Left lobe of liver (tissue), 2 donors: ENCODE results near the gene FRG2B. TPM values are rescaled to one million over a fixed set of nuclear protein-coding genes. Genes with fewer than 3 reads are reported as not detected.
"Not testable (repeated sequence)": the region's sequence is repeated elsewhere in the genome, so short reads cannot be mapped to it uniquely, and the experiment has no call there.

Experiments used
- ATAC-seq: fragments of 200-7000 bp; cut with Tn5 transposase; one replicate; pipeline ENCODE4 v1.9.1; 2020; ENCODE audit warnings: mild to moderate bottlenecking, moderate library complexity
- DNase-seq: peaks from one replicate; pipeline ENCODE4 v3.0.0-alpha.2; 2020; ENCODE audit warnings: low spot score
- total RNA-seq: library from RNA; stranded (reverse); gene quantifications from one replicate; pipeline ENCODE4 v1.2.1, GENCODE V29; 2021
- donor health status: DM: no; HTN: no; CAD: no; lungs with moderate emphysema.
- donor health status: DM: no; HTN: yes; CAD: no.

Gene FRG2B
- total RNA-seq = not detected

- ATAC-seq = not testable (repeated sequence)
These were observed at the start of gene FRG2B for GRCh38 chr10:133626695-133627094. FRG2B (minus strand) TSS chr10:133626795; CDS start chr10:133626742, 53 bp downstream.

DNA sequence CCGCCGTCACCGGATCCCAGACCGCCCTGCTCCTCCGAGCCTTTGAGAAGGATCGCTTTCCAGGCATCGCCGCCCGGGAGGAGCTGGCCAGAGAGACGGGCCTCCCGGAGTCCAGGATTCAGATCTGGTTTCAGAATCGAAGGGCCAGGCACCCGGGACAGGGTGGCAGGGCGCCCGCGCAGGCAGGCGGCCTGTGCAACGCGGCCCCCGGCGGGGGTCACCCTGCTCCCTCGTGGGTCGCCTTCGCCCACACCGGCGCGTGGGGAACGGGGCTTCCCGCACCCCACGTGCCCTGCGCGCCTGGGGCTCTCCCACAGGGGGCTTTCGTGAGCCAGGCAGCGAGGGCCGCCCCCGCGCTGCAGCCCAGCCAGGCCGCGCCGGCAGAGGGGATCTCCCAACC lies 40.9 kb upstream of the FRG2B start:
- ATAC-seq = peak; percentile 52
- not testable (repeated sequence) for DNase-seq

More at GRCh38 chr10:133626695-133627094, at the start of gene FRG2B:
- not testable (repeated sequence) for DNase-seq

- ATAC-seq, DNase-seq: not testable (repeated sequence)
These were observed 37.1 kb upstream of the FRG2B start for GRCh38 chr10:133663544-133664160.

GRCh38 chr10:133661122-133661521 lies 34.5 kb upstream of the FRG2B start:
- not testable (repeated sequence) for ATAC-seq, DNase-seq

- not testable (repeated sequence) for DNase-seq, ATAC-seq
These were observed 33.9 kb upstream of the FRG2B start for GRCh38 chr10:133660516-133660915.

- not testable (repeated sequence) for DNase-seq, ATAC-seq
These were observed 30.7 kb upstream of the FRG2B start for GRCh38 chr10:133657276-133657675.

- DNase-seq = peak; percentile 60
These were observed 22.4 kb upstream of the FRG2B start for GRCh38 chr10:133648872-133649455.

GRCh38 chr10:133647075-133647748 lies 20.6 kb upstream of the FRG2B start:
- ATAC-seq = peak; percentile 89
- DNase-seq = not testable (repeated sequence)

More at GRCh38 chr10:133648872-133649455, 22.4 kb upstream of the FRG2B start:
- ATAC-seq = not testable (repeated sequence)

- not testable (repeated sequence) for ATAC-seq, DNase-seq
These were observed 11.2 kb upstream of the FRG2B start for GRCh38 chr10:133637846-133638235.

DNA sequence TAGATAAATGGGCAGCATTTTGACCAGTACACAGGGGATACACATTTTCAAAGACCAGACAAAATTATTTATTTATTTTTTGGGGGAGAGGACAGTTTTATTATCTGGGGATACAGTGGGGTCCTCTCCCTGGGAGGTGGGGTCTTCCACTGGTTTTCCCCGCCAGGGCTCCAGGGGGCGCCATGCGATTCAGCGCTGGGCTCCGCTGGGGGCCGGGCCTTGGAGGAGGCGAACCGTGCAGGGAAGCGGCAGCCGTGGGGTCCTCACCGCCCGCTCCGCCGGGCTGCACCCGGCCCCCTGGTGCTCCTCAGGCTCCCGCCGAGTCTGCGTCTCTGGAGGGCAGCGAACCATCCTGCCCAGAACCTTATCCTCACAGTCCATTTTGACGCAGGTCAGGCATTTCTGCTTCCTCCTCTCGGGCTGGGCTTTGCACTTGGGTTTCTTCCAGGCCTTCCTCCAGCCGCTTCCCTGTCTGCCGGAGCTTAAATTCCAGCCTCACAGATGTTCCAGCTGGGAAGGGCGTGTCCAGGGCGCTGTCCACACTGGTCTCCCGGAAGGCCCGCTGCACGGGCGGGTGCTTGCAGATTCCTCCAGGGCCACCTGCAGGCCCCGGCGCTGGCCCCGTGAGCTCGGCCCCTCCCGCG lies 10.7 kb upstream of the FRG2B start:
- not testable (repeated sequence) for ATAC-seq, DNase-seq

GRCh38 chr10:133630723-133631249 lies 4.2 kb upstream of the FRG2B start:
- DNase-seq, ATAC-seq: not testable (repeated sequence)

DNA sequence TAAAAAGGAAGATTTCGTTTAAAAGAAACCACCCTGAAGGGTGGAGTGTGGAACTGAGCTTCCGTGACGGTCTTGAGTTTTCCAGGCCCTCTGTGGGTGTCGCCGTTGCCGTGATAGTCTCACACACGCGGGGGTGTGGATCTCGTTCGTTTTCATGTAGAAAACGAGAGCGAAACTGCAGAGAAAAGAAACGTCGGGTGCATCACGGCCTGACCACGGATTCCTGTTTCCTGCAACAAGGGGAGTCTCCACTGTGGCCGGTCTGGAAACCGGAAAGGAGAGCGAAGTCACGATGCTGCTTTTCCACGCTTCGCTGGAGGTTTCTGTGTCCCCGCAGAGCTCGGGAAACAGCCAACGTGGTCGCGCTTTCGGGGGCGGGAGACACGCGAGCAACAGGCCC lies 4.1 kb downstream of the FRG2B start:
- ATAC-seq, DNase-seq: not testable (repeated sequence)

DNA sequence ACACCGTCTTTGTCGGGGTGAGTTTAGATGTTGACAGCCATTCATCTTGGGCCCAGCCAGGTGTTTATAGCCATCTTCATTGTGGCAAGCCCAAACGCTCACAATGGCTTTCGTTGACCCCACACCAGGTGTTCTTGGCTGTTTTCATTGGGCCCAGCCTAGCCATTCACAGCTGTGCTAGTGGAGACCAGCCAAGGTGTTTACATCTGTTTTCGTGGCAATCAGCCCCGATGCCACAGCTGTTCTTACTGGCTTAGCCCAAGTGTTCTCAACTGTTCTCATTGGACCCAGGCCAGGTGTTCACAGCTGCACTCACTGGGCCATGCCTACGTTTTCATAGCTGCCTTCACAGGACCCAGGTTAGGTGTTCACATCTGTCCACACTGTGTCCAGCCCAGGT lies 7.7 kb downstream of the FRG2B start:
- DNase-seq = no peak
- ATAC-seq = no peak

DNA sequence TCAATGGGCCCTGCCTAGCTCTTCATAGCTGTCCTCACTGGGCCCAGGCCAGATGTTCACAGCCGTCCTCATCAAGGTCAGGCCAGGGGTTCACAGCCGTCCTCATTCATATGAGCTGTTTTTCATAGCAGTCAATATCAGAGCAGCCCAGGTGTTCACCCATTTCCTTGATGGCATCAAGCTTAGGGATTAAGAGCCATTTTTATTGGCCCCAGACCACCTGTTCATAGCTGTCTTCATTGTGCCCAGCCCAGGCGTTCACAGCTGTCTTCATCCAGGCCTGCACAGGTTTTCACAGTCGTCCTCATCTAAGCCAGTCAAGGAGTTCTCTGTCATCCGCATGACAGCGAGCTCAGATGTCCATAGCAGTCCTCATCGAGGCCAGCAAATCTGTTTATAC lies 9.4 kb downstream of the FRG2B start:
- ATAC-seq (no peak), DNase-seq (no peak)

- no peak for DNase-seq
These were observed 10.0 kb downstream of the FRG2B start for GRCh38 chr10:133616371-133617130.

DNA sequence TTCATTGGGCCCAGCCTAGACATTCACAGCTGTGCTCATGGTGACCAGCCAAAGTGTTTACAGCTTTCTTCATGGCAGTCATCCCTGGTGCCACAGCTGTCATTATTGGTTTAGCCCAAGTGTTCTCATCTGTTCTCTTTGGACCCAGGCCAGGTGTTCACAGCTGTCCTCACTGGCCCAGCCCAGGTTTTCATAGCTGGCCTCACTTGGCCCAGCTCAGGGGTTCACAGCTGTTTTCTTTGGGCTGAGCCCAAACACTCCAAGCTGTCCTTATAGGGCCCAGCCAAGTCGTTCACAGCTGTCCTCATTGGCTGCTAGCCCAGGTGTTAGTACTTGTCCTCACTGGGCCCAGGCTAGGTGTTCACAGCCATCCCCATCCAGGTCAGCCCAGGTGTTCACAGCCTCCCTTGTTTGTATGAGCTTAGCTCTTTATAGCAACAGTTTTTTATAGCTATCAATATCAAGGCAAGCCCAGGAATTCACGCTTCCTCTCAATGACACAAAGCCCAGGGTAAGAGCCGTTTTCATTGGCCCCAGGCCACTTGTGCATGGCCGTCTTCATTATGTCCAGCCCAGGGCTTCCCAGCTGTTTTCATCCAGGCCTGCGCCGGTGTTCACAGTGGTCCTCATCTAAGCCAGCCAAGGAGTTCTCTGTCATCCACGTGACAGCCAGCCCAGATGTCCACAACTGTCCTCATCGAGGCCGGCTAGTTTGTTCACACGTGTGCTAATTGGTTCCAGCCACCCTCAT lies 11.6 kb downstream of the FRG2B start:
- DNase-seq = no peak

More at GRCh38 chr10:133616371-133617130, 10.0 kb downstream of the FRG2B start:
- peak; percentile 50 for ATAC-seq

GRCh38 chr10:133613699-133614098 lies 12.9 kb downstream of the FRG2B start:
- no peak for ATAC-seq
- no peak for DNase-seq

More for the DNA sequence above, 11.6 kb downstream of the FRG2B start:
- ATAC-seq = no peak

DNA sequence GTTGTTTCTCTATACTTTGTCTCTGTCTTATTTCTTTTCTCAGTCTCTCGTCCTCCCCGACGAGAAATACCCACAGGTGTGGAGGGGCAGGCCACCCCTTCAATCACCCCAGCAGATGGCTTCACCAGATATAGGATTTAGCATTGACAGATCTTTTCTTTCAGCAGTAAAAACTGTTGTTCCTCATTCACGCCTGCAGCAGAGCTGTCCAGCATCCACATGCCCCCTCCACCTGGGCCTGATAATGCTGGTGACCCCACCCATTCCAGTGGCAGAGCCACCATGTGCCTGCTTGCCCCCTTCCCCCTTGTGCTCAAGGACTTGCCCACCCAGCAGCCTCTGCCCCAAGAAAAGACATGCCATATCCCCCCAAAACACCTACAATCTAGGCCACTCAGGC lies 15.5 kb downstream of the FRG2B start:
- no peak for DNase-seq

GRCh38 chr10:133608855-133609254 lies 17.7 kb downstream of the FRG2B start:
- DNase-seq (no peak), ATAC-seq (peak; percentile 95)

More for the DNA sequence above, 15.5 kb downstream of the FRG2B start:
- ATAC-seq = no peak
